PC-9 (cell line): Measurements from ENCODE around the gene PPL. TPM values are rescaled to one million over a fixed set of nuclear protein-coding genes. Genes with fewer than 3 reads are reported as not detected.

ENCODE experiments used
- BruUV-seq: library from RNA; stranded (reverse); fragments of 400-500 nt; replicated peaks from 2 replicates; lab custom pipeline; 2021; lab: Mats Ljungman, UMichigan
- CTCF ChIA-PET: fragments of 300-600 bp; sonication (Branson Sonifier 250); formaldehyde crosslinking; loops from one replicate; lab custom pipeline; 2022; ENCODE audit warnings: antibody characterized with exemption; lab: Charles Lee
- POLR2A ChIA-PET: fragments of 300-600 bp; sonication (Branson Sonifier 250); formaldehyde crosslinking; loops from one replicate; lab custom pipeline; 2022; ENCODE audit warnings: antibody characterized with exemption; ENCODE audit not compliant: unreplicated experiment; lab: Charles Lee
- DNase-seq, 2 experiments: peaks; one replicate each; pipeline versions ENCODE4 v3.0.0 to v3.0.0-alpha.2; 2015 to 2022; ENCODE audit warnings: mixed read lengths in 1 of 2
- H2AFZ ChIP-seq: fragments of 200-600 bp; sonication (generic); 2 replicates; pipeline ENCODE4 v1.8.1; 2017; ENCODE audit warnings: antibody characterized with exemption
- H3F3A ChIP-seq: fragments of 200-600 bp; sonication (generic); 2 replicates; pipeline ENCODE4 v1.8.1; 2017; ENCODE audit warnings: antibody characterized with exemption, mild to moderate bottlenecking, low read depth; ENCODE audit not compliant: insufficient read depth
- H3K27ac ChIP-seq: fragments of 200-600 bp; sonication (generic); 2 replicates; pipeline ENCODE4 v1.6.1; 2016; ENCODE audit warnings: mixed run types
- H3K27me3 ChIP-seq: fragments of 200-600 bp; sonication (generic); 2 replicates; pipeline ENCODE4 v1.6.1; 2016; ENCODE audit warnings: low read depth, mixed run types; ENCODE audit not compliant: insufficient read depth
- H3K36me3 ChIP-seq: fragments of 200-600 bp; sonication (generic); 2 replicates; pipeline ENCODE4 v1.6.1; 2016; ENCODE audit warnings: low read depth, mixed run types
- H3K4me1 ChIP-seq: fragments of 200-600 bp; sonication (generic); replicated peaks from 2 replicates; pipeline ENCODE4 v1.6.1; 2016; ENCODE audit warnings: mixed run types; ENCODE audit not compliant: insufficient read depth
- H3K4me2 ChIP-seq: fragments of 200-600 bp; sonication (generic); 2 replicates; pipeline ENCODE4 v1.6.1; 2017; ENCODE audit warnings: mixed run types
- H3K4me3 ChIP-seq: fragments of 200-600 bp; sonication (generic); 2 replicates; pipeline ENCODE4 v1.6.1; 2016; ENCODE audit warnings: mixed run types
- H3K79me2 ChIP-seq: fragments of 200-600 bp; sonication (generic); 2 replicates; pipeline ENCODE4 v1.6.1; 2017; ENCODE audit warnings: low read depth, mixed run types
- H3K9me2 ChIP-seq: fragments of 200-600 bp; sonication (generic); 2 replicates; pipeline ENCODE4 v1.8.1; 2017; ENCODE audit warnings: mild to moderate bottlenecking; ENCODE audit not compliant: insufficient read depth
- H3K9me3 ChIP-seq: fragments of 200-600 bp; sonication (generic); 2 replicates; pipeline ENCODE4 v1.8.1; 2016; ENCODE audit warnings: low read depth; ENCODE audit not compliant: insufficient read depth
- H4K20me1 ChIP-seq: fragments of 200-600 bp; sonication (generic); 2 replicates; pipeline ENCODE4 v1.8.1; 2017; ENCODE audit not compliant: insufficient read depth
- CTCF ChIP-seq: fragments of 200-600 bp; sonication (generic); conservative IDR thresholded peaks from 2 replicates; pipeline ENCODE4 v1.6.1; 2017; ENCODE audit warnings: mixed run types, antibody characterized with exemption, mild to moderate bottlenecking, moderate library complexity
- EZH2 ChIP-seq: fragments of 200-600 bp; sonication (generic); IDR thresholded peaks from 2 replicates; pipeline ENCODE4 v1.8.0; 2017; ENCODE audit warnings: antibody characterized with exemption, low read depth
- intact Hi-C: fragments of 100-400 bp; cut with micrococcal nuclease; formaldehyde crosslinking; loops from one replicate; pipeline ENCODE4 v1.10.0; 2022; ENCODE audit not compliant: unreplicated experiment
- total RNA-seq: library from RNA; stranded (reverse); gene quantifications from 2 replicates; pipeline ENCODE4 v1.2.3, GENCODE V29; 2021

Gene PPL
- total RNA-seq, 1 experiment from 2014 or later: 187 TPM

- POLR2A ChIA-PET: no interaction called here
- no peaks in the 10 kb centered on the region for H3K9me3 ChIP-seq
- H3K36me3 ChIP-seq: no peaks in the 10 kb centered on the region; the same call in 1 of the 2 replicates
- TF ChIP-seq EZH2 (no peak), CTCF (no peak)
- H4K20me1 ChIP-seq: peaks cover 11% of the 10 kb centered on the region
- H3K79me2 ChIP-seq: peaks cover 21% of the 10 kb centered on the region
- no peak overlapping the region for H3K27ac ChIP-seq
- H3K4me1 ChIP-seq: no peaks in the 10 kb centered on the region
- CTCF ChIA-PET: no interaction called here
- no peaks in the 10 kb centered on the region for H3K9me2 ChIP-seq
- no peak overlapping the region for H2AFZ ChIP-seq
- no peaks in the 10 kb centered on the region for H3F3A ChIP-seq
- intact Hi-C loops: no loop called here
- H3K4me3 ChIP-seq: no peak overlapping the region
- H3K4me2 ChIP-seq: no peak overlapping the region
- DNase-seq: no peak
- BruUV-seq: no TSS peak
- H3K27me3 ChIP-seq: no peaks in the 10 kb centered on the region
These were observed 68.4 kb downstream of the PPL start for GRCh38 chr16:4868535-4868934.

- intact Hi-C loops: no loop called here
- ChIA-PET POLR2A (no interaction called here), CTCF (no interaction called here)
- no peaks in the 10 kb centered on the region; the same call in 1 of the 2 replicates for H3K36me3 ChIP-seq
- BruUV-seq: no TSS peak
- H3K4me3 ChIP-seq: no peak overlapping the region
- no peaks in the 10 kb centered on the region for H3K27me3 ChIP-seq
- H3K9me3 ChIP-seq: no peaks in the 10 kb centered on the region
- H3K27ac ChIP-seq: no peak overlapping the region
- H3K9me2 ChIP-seq: no peaks in the 10 kb centered on the region
- H3F3A ChIP-seq: peaks cover 3% of the 10 kb centered on the region; the same call in 1 of the 2 replicates
- no peak for DNase-seq
- TF ChIP-seq CTCF: no peak
- TF ChIP-seq EZH2: no peak
- no peak overlapping the region for H2AFZ ChIP-seq
- H4K20me1 ChIP-seq: peaks cover 13% of the 10 kb centered on the region
- peaks cover 26% of the 10 kb centered on the region for H3K79me2 ChIP-seq
- H3K4me2 ChIP-seq: no peak overlapping the region
- peaks cover 3% of the 10 kb centered on the region; the same call in 1 of the 2 replicates for H3K4me1 ChIP-seq
These were observed 68.9 kb downstream of the PPL start for GRCh38 chr16:4868026-4868425.

GRCh38 chr16:4866586-4866985, 70.4 kb downstream of the PPL start:
- Histone ChIP-seq H3K36me3 (no peaks in the 10 kb centered on the region; the same call in 1 of the 2 replicates), H3K27me3 (no peaks in the 10 kb centered on the region), H3K4me2 (no peak overlapping the region), H3K9me2 (no peaks in the 10 kb centered on the region), H3K4me1 (peaks cover 15% of the 10 kb centered on the region), H3K27ac (no peak overlapping the region), H3K79me2 (peaks cover 29% of the 10 kb centered on the region), H2AFZ (no peak overlapping the region), H3K9me3 (no peaks in the 10 kb centered on the region), H4K20me1 (peaks cover 17% of the 10 kb centered on the region), H3K4me3 (no peak overlapping the region), H3F3A (peaks cover 15% of the 10 kb centered on the region; the same call in 1 of the 2 replicates)
- intact Hi-C loops: no loop called here
- CTCF ChIA-PET: no interaction called here
- BruUV-seq: no TSS peak
- no peak for DNase-seq
- no peak for TF ChIP-seq EZH2
- TF ChIP-seq CTCF: no peak
- POLR2A ChIA-PET: no interaction called here
